Caco-2 (cell line): ENCODE data around the gene RNF10. TPM values are rescaled to one million over a fixed set of nuclear protein-coding genes. Genes with fewer than 3 reads are reported as not detected.

Experiments used
- BruUV-seq: library from RNA; stranded (reverse); fragments of 400-500 nt; replicated peaks from 2 replicates; lab custom pipeline; 2021; lab: Mats Ljungman, UMichigan
- CTCF ChIA-PET: fragments of 300-600 bp; sonication (Branson Sonifier 250); formaldehyde crosslinking; loops from one replicate; lab custom pipeline; 2022; ENCODE audit warnings: antibody characterized with exemption; lab: Charles Lee
- POLR2A ChIA-PET: fragments of 300-600 bp; sonication (Branson Sonifier 250); formaldehyde crosslinking; loops from one replicate; lab custom pipeline; 2022; ENCODE audit warnings: antibody characterized with exemption; lab: Charles Lee
- DNase-seq, 2 experiments: peaks; one replicate each; pipeline versions ENCODE4 v3.0.0 to v3.0.0-alpha.2; 2020 to 2022
- H3K27me3 ChIP-seq: replicated peaks from 2 replicates; pipeline ENCODE4 v1.6.0; 2011; ENCODE audit warnings: low read length; ENCODE audit not compliant: control insufficient read depth, insufficient read depth
- H3K36me3 ChIP-seq: 2 replicates; pipeline ENCODE4 v1.5.1; 2011; ENCODE audit warnings: low read length; ENCODE audit not compliant: control insufficient read depth, insufficient read depth
- H3K4me1 ChIP-seq: fragments of 250-450 bp; sonication (Bioruptor Pico); 2 replicates; pipeline ENCODE4 v1.5.1; 2020; ENCODE audit warnings: mild to moderate bottlenecking
- H3K4me3 ChIP-seq: 2 replicates; pipeline ENCODE4 v1.5.1; 2011; ENCODE audit warnings: low read depth, mild to moderate bottlenecking, control low read depth, low read length
- H3K9me3 ChIP-seq: fragments of 250-450 bp; sonication (Bioruptor Pico); 2 replicates; pipeline ENCODE4 v1.5.1; 2020; ENCODE audit warnings: mild to moderate bottlenecking, moderate library complexity
- H3K27ac Mint-ChIP-seq: one replicate; pipeline ENCODE4 v1.8.0; 2022; ENCODE audit warnings: mixed read lengths; ENCODE audit not compliant: unreplicated experiment
- H3K27me3 Mint-ChIP-seq: one replicate; pipeline ENCODE4 v1.8.0; 2022; ENCODE audit warnings: mixed read lengths; ENCODE audit not compliant: insufficient read depth, unreplicated experiment
- H3K36me3 Mint-ChIP-seq: one replicate; pipeline ENCODE4 v1.8.0; 2022; ENCODE audit warnings: mild to moderate bottlenecking, mixed read lengths; ENCODE audit not compliant: insufficient read depth, unreplicated experiment
- H3K4me1 Mint-ChIP-seq: one replicate; pipeline ENCODE4 v1.8.0; 2022; ENCODE audit warnings: low read depth, mixed read lengths; ENCODE audit not compliant: unreplicated experiment
- H3K4me3 Mint-ChIP-seq: one replicate; pipeline ENCODE4 v1.8.0; 2022; ENCODE audit warnings: mild to moderate bottlenecking, moderate library complexity, mixed read lengths; ENCODE audit not compliant: unreplicated experiment
- H3K9me3 Mint-ChIP-seq: one replicate; pipeline ENCODE4 v1.8.0; 2022; ENCODE audit warnings: mixed read lengths; ENCODE audit not compliant: unreplicated experiment
- intact Hi-C: fragments of 100-400 bp; cut with micrococcal nuclease; formaldehyde crosslinking; loops from one replicate; pipeline ENCODE4 v1.10.0; 2022; ENCODE audit not compliant: unreplicated experiment
- total RNA-seq: library from RNA; stranded (reverse); gene quantifications from 2 replicates; pipeline ENCODE4 v1.2.3, GENCODE V29; 2022
- TF ChIP-seq, protein P1 (sequence below), 2 experiments: fragments of 200-600 bp in 1 of 2; IDR thresholded peaks; 1 replicate in 1 of 2; 2 replicates in 1 of 2; pipeline versions ENCODE4 v1.5.1 to v1.8.0; 2011 to 2022; ENCODE audit warnings: antibody characterized with exemption in 1 of 2, control low read depth in 1 of 2, inconsistent platforms in 1 of 2, low read depth in 1 of 2, low read length in 1 of 2, mild to moderate bottlenecking in 1 of 2, moderate library complexity in 1 of 2; ENCODE audit not compliant: insufficient read depth in 1 of 2, severe bottlenecking in 1 of 2, unreplicated experiment in 1 of 2

Gene RNF10
- total RNA-seq, 1 experiment from 2014 or later: 133 TPM

DNA sequence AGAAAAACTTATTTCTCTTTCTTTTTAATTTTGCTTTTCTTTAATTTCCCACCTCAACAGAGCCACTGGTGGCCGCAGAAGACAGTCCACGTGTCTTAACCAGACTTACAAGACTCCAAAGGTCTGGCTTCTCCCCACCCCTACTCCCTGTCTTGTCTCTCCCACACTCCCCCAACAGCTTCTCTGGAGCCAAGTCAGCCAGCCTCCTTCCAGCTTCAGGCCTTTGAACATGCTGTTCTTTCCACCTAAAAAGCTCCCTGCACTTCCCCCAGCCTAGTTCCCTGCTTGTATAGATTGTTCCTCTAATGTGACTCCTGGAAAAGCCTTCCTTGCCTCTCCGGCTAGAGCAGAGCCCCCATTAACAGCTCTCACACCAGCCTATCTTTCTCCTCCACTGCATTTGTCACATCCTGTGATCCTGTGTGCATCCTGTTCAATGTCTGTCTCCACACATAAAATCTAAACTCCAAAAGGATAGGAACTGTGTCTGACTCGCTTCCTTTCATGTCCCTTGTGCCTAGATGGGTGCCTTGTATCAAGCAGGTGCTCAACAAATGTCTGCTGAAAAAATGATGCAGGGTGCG, 46.0 kb upstream of the RNF10 start:
- BruUV-seq: no TSS peak
- H3K9me3 Mint-ChIP-seq: no peaks in the 10 kb centered on the region
- intact Hi-C loops: no loop called here
- H3K4me1 Mint-ChIP-seq: no peaks in the 10 kb centered on the region
- no peak overlapping the region for H3K4me3 Mint-ChIP-seq
- ChIA-PET CTCF (no interaction called here), POLR2A (no interaction called here)
- Histone ChIP-seq H3K4me1 (no peaks in the 10 kb centered on the region), H3K9me3 (no peaks in the 10 kb centered on the region), H3K27me3 (no peaks in the 10 kb centered on the region), H3K4me3 (no peak overlapping the region), H3K36me3 (no peaks in the 10 kb centered on the region)
- no peaks in the 10 kb centered on the region for H3K36me3 Mint-ChIP-seq
- TF ChIP-seq, protein P1, sequence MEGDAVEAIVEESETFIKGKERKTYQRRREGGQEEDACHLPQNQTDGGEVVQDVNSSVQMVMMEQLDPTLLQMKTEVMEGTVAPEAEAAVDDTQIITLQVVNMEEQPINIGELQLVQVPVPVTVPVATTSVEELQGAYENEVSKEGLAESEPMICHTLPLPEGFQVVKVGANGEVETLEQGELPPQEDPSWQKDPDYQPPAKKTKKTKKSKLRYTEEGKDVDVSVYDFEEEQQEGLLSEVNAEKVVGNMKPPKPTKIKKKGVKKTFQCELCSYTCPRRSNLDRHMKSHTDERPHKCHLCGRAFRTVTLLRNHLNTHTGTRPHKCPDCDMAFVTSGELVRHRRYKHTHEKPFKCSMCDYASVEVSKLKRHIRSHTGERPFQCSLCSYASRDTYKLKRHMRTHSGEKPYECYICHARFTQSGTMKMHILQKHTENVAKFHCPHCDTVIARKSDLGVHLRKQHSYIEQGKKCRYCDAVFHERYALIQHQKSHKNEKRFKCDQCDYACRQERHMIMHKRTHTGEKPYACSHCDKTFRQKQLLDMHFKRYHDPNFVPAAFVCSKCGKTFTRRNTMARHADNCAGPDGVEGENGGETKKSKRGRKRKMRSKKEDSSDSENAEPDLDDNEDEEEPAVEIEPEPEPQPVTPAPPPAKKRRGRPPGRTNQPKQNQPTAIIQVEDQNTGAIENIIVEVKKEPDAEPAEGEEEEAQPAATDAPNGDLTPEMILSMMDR (IDR thresholded peaks at IDR 0.05; ENCODE audit: insufficient read depth in 1 of 2, low read depth in 1 of 2, low read length in 1 of 2, severe bottlenecking in 1 of 2, unreplicated experiment in 1 of 2): no peak
- no peak for DNase-seq
- H3K27me3 Mint-ChIP-seq: no peaks in the 10 kb centered on the region
- H3K27ac Mint-ChIP-seq: no peak overlapping the region

DNA sequence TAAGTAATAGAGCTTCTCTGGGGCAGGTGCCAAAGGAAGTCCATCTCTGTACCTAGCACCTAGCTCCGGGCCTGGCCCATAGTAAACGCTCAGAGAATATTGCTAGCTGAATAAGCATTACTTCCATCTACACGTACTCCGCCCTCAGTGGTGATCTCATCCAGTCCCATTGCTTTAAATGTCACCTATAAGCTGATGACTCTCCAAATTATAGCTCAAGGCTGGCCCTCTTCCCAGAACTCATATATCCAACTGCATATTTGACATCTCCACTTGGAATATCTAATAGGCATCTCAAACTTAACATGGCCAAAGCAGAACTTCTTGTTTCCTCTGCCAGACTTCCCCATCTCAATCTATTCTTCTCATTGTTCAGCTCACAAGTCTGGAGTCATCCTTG, 45.1 kb upstream of the RNF10 start:
- no peak for DNase-seq
- CTCF ChIA-PET: no interaction called here
- Mint-ChIP-seq H3K9me3 (no peaks in the 10 kb centered on the region), H3K27ac (no peak overlapping the region), H3K36me3 (no peaks in the 10 kb centered on the region), H3K4me3 (no peak overlapping the region), H3K27me3 (no peaks in the 10 kb centered on the region), H3K4me1 (no peaks in the 10 kb centered on the region)
- Histone ChIP-seq H3K9me3 (no peaks in the 10 kb centered on the region), H3K27me3 (no peaks in the 10 kb centered on the region), H3K36me3 (no peaks in the 10 kb centered on the region), H3K4me3 (no peak overlapping the region), H3K4me1 (no peaks in the 10 kb centered on the region)
- POLR2A ChIA-PET: no interaction called here
- intact Hi-C loops: no loop called here
- no TSS peak for BruUV-seq
- TF ChIP-seq, protein P1 (IDR thresholded peaks at IDR 0.05; ENCODE audit: insufficient read depth in 1 of 2, low read depth in 1 of 2, low read length in 1 of 2, severe bottlenecking in 1 of 2, unreplicated experiment in 1 of 2): no peak

DNA sequence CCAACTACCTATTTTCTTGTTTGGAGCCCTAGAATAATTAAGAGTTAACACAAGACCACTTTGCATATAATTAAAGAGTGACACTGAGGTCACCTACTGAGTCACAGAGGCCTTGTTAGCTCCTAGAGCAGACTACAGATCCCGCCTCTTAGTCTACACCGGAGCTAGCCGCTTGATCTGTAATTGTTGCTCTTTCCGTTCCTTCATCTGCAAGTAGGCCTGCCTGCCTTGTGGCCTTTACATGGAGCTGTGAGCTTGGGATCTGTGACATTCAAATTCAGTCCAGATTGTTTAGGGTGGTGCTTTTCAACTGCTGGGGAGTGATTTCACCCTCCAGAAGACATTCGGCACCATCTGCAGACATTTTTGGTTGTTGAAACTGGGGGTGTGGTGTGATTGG, 43.8 kb upstream of the RNF10 start:
- Histone ChIP-seq H3K4me1 (0 out of 2 replicates have a peak, but pooled peaks cover 6% of the 10 kb centered on the region), H3K27me3 (no peaks in the 10 kb centered on the region), H3K36me3 (no peaks in the 10 kb centered on the region), H3K9me3 (no peaks in the 10 kb centered on the region), H3K4me3 (no peak overlapping the region)
- Mint-ChIP-seq H3K36me3 (no peaks in the 10 kb centered on the region), H3K27me3 (no peaks in the 10 kb centered on the region), H3K9me3 (no peaks in the 10 kb centered on the region), H3K4me3 (no peak overlapping the region), H3K27ac (no peak overlapping the region), H3K4me1 (peaks cover 7% of the 10 kb centered on the region)
- TF ChIP-seq, protein P1 (IDR thresholded peaks at IDR 0.05; ENCODE audit: insufficient read depth in 1 of 2, low read depth in 1 of 2, low read length in 1 of 2, severe bottlenecking in 1 of 2, unreplicated experiment in 1 of 2): no peak
- CTCF ChIA-PET: interaction anchor here (0.6 kb wide), 1 partner anchor 307 kb away, joined by 4 read pairs; no protein-coding TSS in a partner anchor
- intact Hi-C loops: no loop called here
- POLR2A ChIA-PET: no interaction called here
- DNase-seq: no peak
- BruUV-seq: no TSS peak
